Keratinocyte (primary cell): ENCODE results near the gene RBFOX1. TPM values are rescaled to one million over a fixed set of nuclear protein-coding genes. Genes with fewer than 3 reads are reported as not detected.

Experiments used
- DNase-seq: peaks from one replicate; pipeline ENCODE4 v3.0.0-alpha.2; 2011; ENCODE audit warnings: low read depth, missing footprints, low spot score
- FAIRE-seq: peaks from 2 replicates; lab custom pipeline; 2011; peaks lifted over from hg19 to GRCh38; lab: Jason Lieb, UNC
- H2AFZ ChIP-seq: 2 replicates; pipeline ENCODE4 v1.6.0; 2012; ENCODE audit warnings: low read length, control low read depth, inconsistent platforms; ENCODE audit not compliant: control insufficient read depth
- H3K27ac ChIP-seq: 2 replicates; pipeline ENCODE4 v1.5.1; 2011; ENCODE audit warnings: low read length; ENCODE audit not compliant: control insufficient read depth, insufficient read depth
- H3K27me3 ChIP-seq: 3 replicates; pipeline ENCODE4 v1.6.0; 2011; ENCODE audit warnings: low read length; ENCODE audit not compliant: control insufficient read depth, insufficient read depth; ENCODE audit errors: extremely low read depth
- H3K36me3 ChIP-seq, 2 experiments: 2 replicates in 1 of 2; 3 replicates in 1 of 2; pipeline ENCODE4 v1.5.1; 2011; ENCODE audit warnings: low read length in 2 of 2, mild to moderate bottlenecking in 1 of 2; ENCODE audit not compliant: control insufficient read depth in 2 of 2, insufficient read depth in 2 of 2; ENCODE audit errors: extremely low read depth in 1 of 2
- H3K4me1 ChIP-seq: 3 replicates; pipeline ENCODE4 v1.5.1; 2011; ENCODE audit warnings: low read length; ENCODE audit not compliant: control insufficient read depth, insufficient read depth; ENCODE audit errors: extremely low read depth
- H3K4me2 ChIP-seq: 3 replicates; pipeline ENCODE4 v1.6.0; 2011; ENCODE audit warnings: low read depth, low read length; ENCODE audit not compliant: control insufficient read depth, insufficient read depth; ENCODE audit errors: extremely low read depth
- H3K4me3 ChIP-seq, 3 experiments: fragments of 200-600 bp in 1 of 3; sonication (generic) in 1 of 3; 2 replicates in 2 of 3; 3 replicates in 1 of 3; pipeline ENCODE4 v1.5.1; 2011 to 2016; ENCODE audit warnings: low read length in 3 of 3, mild to moderate bottlenecking in 3 of 3, control low read depth in 2 of 3, inconsistent platforms in 1 of 3, low read depth in 1 of 3, mixed read lengths in 1 of 3, mixed run types in 1 of 3, moderate library complexity in 1 of 3; ENCODE audit not compliant: control insufficient read depth in 2 of 3, insufficient read depth in 2 of 3; ENCODE audit errors: extremely low read depth in 1 of 3
- H3K79me2 ChIP-seq: 2 replicates; pipeline ENCODE4 v1.6.0; 2012; ENCODE audit warnings: low read length; ENCODE audit not compliant: control insufficient read depth, insufficient read depth
- H3K9ac ChIP-seq: 3 replicates; pipeline ENCODE4 v1.6.0; 2011; ENCODE audit warnings: low read length; ENCODE audit not compliant: control insufficient read depth, insufficient read depth; ENCODE audit errors: extremely low read depth
- H3K9me1 ChIP-seq: 3 replicates; pipeline ENCODE4 v1.6.0; 2011; ENCODE audit warnings: low read length; ENCODE audit not compliant: control insufficient read depth, insufficient read depth; ENCODE audit errors: extremely low read depth
- H3K9me3 ChIP-seq: 2 replicates; pipeline ENCODE4 v1.5.1; 2012; ENCODE audit warnings: low read depth, low read length; ENCODE audit not compliant: control insufficient read depth
- H4K20me1 ChIP-seq: 3 replicates; pipeline ENCODE4 v1.6.0; 2011; ENCODE audit warnings: low read length; ENCODE audit not compliant: control insufficient read depth, insufficient read depth; ENCODE audit errors: extremely low read depth
- CTCF ChIP-seq, 3 experiments: IDR thresholded peaks in 1 of 3; conservative IDR thresholded peaks in 1 of 3; optimal IDR thresholded peaks in 1 of 3; 2 replicates in 2 of 3; 3 replicates in 1 of 3; pipeline versions ENCODE3 to v1.5.1; 2011; ENCODE audit warnings: low read length in 3 of 3, mild to moderate bottlenecking in 3 of 3, moderate library complexity in 2 of 3, control low read depth in 1 of 3, inconsistent platforms in 1 of 3; ENCODE audit not compliant: insufficient read depth in 2 of 3; ENCODE audit errors: extremely low read depth in 1 of 3
- EZH2 ChIP-seq: IDR thresholded peaks from one replicate; pipeline ENCODE4 v1.6.1; 2012; ENCODE audit warnings: inconsistent platforms, mild to moderate bottlenecking, low read length, moderate library complexity
- dilution Hi-C: fragments of 300-500 bp; cut with MboI; formaldehyde crosslinking; loops from one replicate; pipeline ENCODE4 v1.7.0; 2020; ENCODE audit warnings: low sequenced_read_pairs; ENCODE audit not compliant: extremely low pct_ligation_motif_present
- polyA plus RNA-seq, 5 experiments: library from polyadenylated mRNA; depleted of rRNA in 3 of 5; stranded (reverse) in 3 of 5; stranded (forward) in 1 of 5; unstranded in 1 of 5; fragments of >200 nt; gene quantifications; 1 replicate in 1 of 5; 2 replicates in 3 of 5; 3 replicates in 1 of 5; pipeline versions ENCODE4 v1.2.1 to v1.2.3, GENCODE V29; 2011 to 2012; ENCODE audit warnings: missing spikeins in 2 of 5, low read depth in 1 of 5, low replicate concordance in 1 of 5

The RBFOX1 gene
- polyA plus RNA-seq, 1 donor (not counting 4 experiments of a cell fraction or from before 2014, with no cell fraction given) = not detected

- H3K9me3 ChIP-seq = peaks cover 4% of the 10 kb centered on the region
- H3K4me3 ChIP-seq = no peak overlapping the region
- H3K4me2 ChIP-seq = no peak overlapping the region
- TF ChIP-seq EZH2 (no peak), CTCF (optimal IDR thresholded peaks at IDR 0.05 in 1 of 3, IDR thresholded peaks at IDR 0.05 in 1 of 3, conservative IDR thresholded peaks at IDR 0.05 in 1 of 3; ENCODE audit: extremely low read depth in 1 of 3, insufficient read depth in 2 of 3, low read length in 3 of 3) (no peak)
- no peaks in the 10 kb centered on the region for H3K9me1 ChIP-seq
- H2AFZ ChIP-seq = no peak overlapping the region
- H3K36me3 ChIP-seq = no peaks in the 10 kb centered on the region
- no peaks in the 10 kb centered on the region for H3K27me3 ChIP-seq
- dilution Hi-C loops = no loop called here
- no peaks in the 10 kb centered on the region for H4K20me1 ChIP-seq
- no peaks in the 10 kb centered on the region for H3K79me2 ChIP-seq
- H3K4me1 ChIP-seq = no peaks in the 10 kb centered on the region
- H3K27ac ChIP-seq = no peak overlapping the region
- H3K9ac ChIP-seq = no peak overlapping the region
- DNase-seq = no peak
- no peak for FAIRE-seq
These were observed 292.5 kb downstream of the RBFOX1 start for GRCh38 chr16:7624871-7625766.

GRCh38 chr16:7628981-7629380 is 296.3 kb downstream of the RBFOX1 start:
- H3K79me2 ChIP-seq = no peaks in the 10 kb centered on the region
- no peaks in the 10 kb centered on the region for H3K36me3 ChIP-seq
- no peaks in the 10 kb centered on the region for H4K20me1 ChIP-seq
- dilution Hi-C loops = no loop called here
- H3K27ac ChIP-seq = no peak overlapping the region
- no peak overlapping the region for H3K4me2 ChIP-seq
- H3K4me3 ChIP-seq = no peak overlapping the region
- H3K9me1 ChIP-seq = no peaks in the 10 kb centered on the region
- DNase-seq (no peak), FAIRE-seq (no peak)
- no peak overlapping the region for H3K9ac ChIP-seq
- no peaks in the 10 kb centered on the region for H3K27me3 ChIP-seq
- no peak for TF ChIP-seq EZH2
- TF ChIP-seq CTCF (optimal IDR thresholded peaks at IDR 0.05 in 1 of 3, IDR thresholded peaks at IDR 0.05 in 1 of 3, conservative IDR thresholded peaks at IDR 0.05 in 1 of 3; ENCODE audit: extremely low read depth in 1 of 3, insufficient read depth in 2 of 3, low read length in 3 of 3) = no peak
- no peak overlapping the region for H2AFZ ChIP-seq
- no peaks in the 10 kb centered on the region for H3K4me1 ChIP-seq
- peaks cover 4% of the 10 kb centered on the region for H3K9me3 ChIP-seq
